ENCODE results near the gene RAD54L.

Gene RAD54L

GRCh38 chr1:46277658-46278373 is 30.3 kb downstream of the RAD54L start:
- no peaks in the 10 kb centered on the region for H3K27me3 ChIP-seq (ENCODE audit: low read depth, low read length)
- TF ChIP-seq, protein P1, sequence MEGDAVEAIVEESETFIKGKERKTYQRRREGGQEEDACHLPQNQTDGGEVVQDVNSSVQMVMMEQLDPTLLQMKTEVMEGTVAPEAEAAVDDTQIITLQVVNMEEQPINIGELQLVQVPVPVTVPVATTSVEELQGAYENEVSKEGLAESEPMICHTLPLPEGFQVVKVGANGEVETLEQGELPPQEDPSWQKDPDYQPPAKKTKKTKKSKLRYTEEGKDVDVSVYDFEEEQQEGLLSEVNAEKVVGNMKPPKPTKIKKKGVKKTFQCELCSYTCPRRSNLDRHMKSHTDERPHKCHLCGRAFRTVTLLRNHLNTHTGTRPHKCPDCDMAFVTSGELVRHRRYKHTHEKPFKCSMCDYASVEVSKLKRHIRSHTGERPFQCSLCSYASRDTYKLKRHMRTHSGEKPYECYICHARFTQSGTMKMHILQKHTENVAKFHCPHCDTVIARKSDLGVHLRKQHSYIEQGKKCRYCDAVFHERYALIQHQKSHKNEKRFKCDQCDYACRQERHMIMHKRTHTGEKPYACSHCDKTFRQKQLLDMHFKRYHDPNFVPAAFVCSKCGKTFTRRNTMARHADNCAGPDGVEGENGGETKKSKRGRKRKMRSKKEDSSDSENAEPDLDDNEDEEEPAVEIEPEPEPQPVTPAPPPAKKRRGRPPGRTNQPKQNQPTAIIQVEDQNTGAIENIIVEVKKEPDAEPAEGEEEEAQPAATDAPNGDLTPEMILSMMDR (IDR thresholded peaks at IDR 0.05; ENCODE audit: low read depth, low read length): no peak
- TF ChIP-seq EZH2phosphoT487 (IDR thresholded peaks at IDR 0.05; ENCODE audit: low read depth): no peak
- H3K36me3 ChIP-seq (replicated peaks; ENCODE audit: low read depth, low read length): peaks cover 61% of the 10 kb centered on the region

DNA sequence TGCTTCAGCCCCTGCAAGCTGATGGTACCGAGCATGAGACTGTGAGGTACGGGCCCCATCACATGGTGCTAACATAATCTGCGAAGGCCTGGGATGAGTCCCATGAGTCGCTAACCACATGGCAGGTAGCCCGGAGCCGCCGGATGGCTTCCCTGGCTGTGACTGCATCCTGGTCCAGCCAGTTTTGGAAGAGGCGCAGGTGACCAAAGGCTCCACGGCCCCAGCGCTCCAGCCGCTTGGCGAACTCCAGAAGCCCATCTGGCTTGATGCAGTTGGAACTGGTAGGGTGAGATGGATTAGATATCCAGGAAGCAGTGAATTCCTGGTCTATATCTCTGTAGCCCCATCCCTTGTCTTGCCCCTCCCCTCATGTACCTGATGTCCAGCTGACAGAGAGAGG is 31.2 kb downstream of the RAD54L start:
- Histone ChIP-seq H3K27me3 (ENCODE audit: low read depth, low read length) (no peaks in the 10 kb centered on the region), H3K4me1 (ENCODE audit: low read length) (no peaks in the 10 kb centered on the region), H3K4me3 (ENCODE audit: low read length) (no peak overlapping the region), H4K20me1 (ENCODE audit: insufficient read depth, low read length) (no peaks in the 10 kb centered on the region), H2AFZ (ENCODE audit: low read depth, low read length) (no peak overlapping the region), H3K27ac (ENCODE audit: low read length) (no peak overlapping the region), H3K36me3 (replicated peaks; ENCODE audit: low read depth, low read length) (peaks cover 63% of the 10 kb centered on the region), H3K9ac (ENCODE audit: low read length) (no peak overlapping the region), H3K79me2 (ENCODE audit: low read length) (no peaks in the 10 kb centered on the region), H3K9me3 (ENCODE audit: insufficient read depth, low read length) (no peaks in the 10 kb centered on the region), H3K4me2 (ENCODE audit: low read length) (no peak overlapping the region)
- no peak for TF ChIP-seq EZH2phosphoT487 (IDR thresholded peaks at IDR 0.05; ENCODE audit: low read depth)
- TF ChIP-seq, protein P1 (IDR thresholded peaks at IDR 0.05; ENCODE audit: low read depth, low read length): no peak

More at GRCh38 chr1:46277658-46278373, 30.3 kb downstream of the RAD54L start:
- H3K9me3 ChIP-seq (ENCODE audit: insufficient read depth, low read length): no peaks in the 10 kb centered on the region
- H3K4me1 ChIP-seq (ENCODE audit: low read length): no peaks in the 10 kb centered on the region
- H3K27ac ChIP-seq (ENCODE audit: low read length): no peak overlapping the region
- no peaks in the 10 kb centered on the region for H4K20me1 ChIP-seq (ENCODE audit: insufficient read depth, low read length)
- no peak overlapping the region for H3K4me3 ChIP-seq (ENCODE audit: low read length)
- no peak overlapping the region for H3K9ac ChIP-seq (ENCODE audit: low read length)
- no peak overlapping the region for H2AFZ ChIP-seq (ENCODE audit: low read depth, low read length)
- H3K79me2 ChIP-seq (ENCODE audit: low read length): no peaks in the 10 kb centered on the region
- no peak overlapping the region for H3K4me2 ChIP-seq (ENCODE audit: low read length)

DNA sequence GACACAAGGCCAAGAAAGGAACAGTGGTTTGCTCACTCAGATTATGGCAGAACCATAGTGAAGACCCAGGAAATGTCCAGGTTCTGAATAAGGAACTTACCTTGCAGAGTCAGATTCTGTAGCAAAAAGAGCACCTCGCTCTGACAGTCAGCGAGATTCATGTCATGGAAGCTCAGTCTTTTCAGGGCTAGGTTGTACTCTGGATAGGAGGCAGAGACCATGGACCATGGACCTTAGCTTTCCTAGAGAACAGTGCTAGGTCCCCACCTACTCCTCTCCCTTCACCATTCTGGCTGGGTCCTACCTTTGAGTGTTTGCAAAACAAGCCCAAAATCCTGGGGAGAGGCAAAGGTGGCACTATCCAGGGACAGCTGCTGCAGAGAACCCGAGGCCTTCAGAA is 32.5 kb downstream of the RAD54L start:
- Histone ChIP-seq H3K4me3 (ENCODE audit: low read length) (no peak overlapping the region), H3K4me1 (ENCODE audit: low read length) (no peaks in the 10 kb centered on the region), H3K4me2 (ENCODE audit: low read length) (no peak overlapping the region), H3K9me3 (ENCODE audit: insufficient read depth, low read length) (no peaks in the 10 kb centered on the region), H3K27me3 (ENCODE audit: low read depth, low read length) (no peaks in the 10 kb centered on the region), H3K36me3 (replicated peaks; ENCODE audit: low read depth, low read length) (peaks cover 68% of the 10 kb centered on the region), H3K9ac (ENCODE audit: low read length) (no peak overlapping the region), H2AFZ (ENCODE audit: low read depth, low read length) (no peak overlapping the region), H3K27ac (ENCODE audit: low read length) (no peak overlapping the region), H3K79me2 (ENCODE audit: low read length) (no peaks in the 10 kb centered on the region), H4K20me1 (ENCODE audit: insufficient read depth, low read length) (no peaks in the 10 kb centered on the region)
- no peak for TF ChIP-seq EZH2phosphoT487 (IDR thresholded peaks at IDR 0.05; ENCODE audit: low read depth)
- TF ChIP-seq, protein P1 (IDR thresholded peaks at IDR 0.05; ENCODE audit: low read depth, low read length): no peak

GRCh38 chr1:46281021-46281420 is 33.5 kb downstream of the RAD54L start:
- Histone ChIP-seq H2AFZ (ENCODE audit: low read depth, low read length) (no peak overlapping the region), H3K27me3 (ENCODE audit: low read depth, low read length) (no peaks in the 10 kb centered on the region), H3K4me3 (ENCODE audit: low read length) (no peak overlapping the region), H3K36me3 (replicated peaks; ENCODE audit: low read depth, low read length) (peaks cover 66% of the 10 kb centered on the region), H3K79me2 (ENCODE audit: low read length) (no peaks in the 10 kb centered on the region), H3K4me1 (ENCODE audit: low read length) (no peaks in the 10 kb centered on the region), H3K9ac (ENCODE audit: low read length) (no peak overlapping the region), H3K4me2 (ENCODE audit: low read length) (no peak overlapping the region), H3K9me3 (ENCODE audit: insufficient read depth, low read length) (no peaks in the 10 kb centered on the region), H3K27ac (ENCODE audit: low read length) (no peak overlapping the region), H4K20me1 (ENCODE audit: insufficient read depth, low read length) (no peaks in the 10 kb centered on the region)
- TF ChIP-seq, protein P1 (IDR thresholded peaks at IDR 0.05; ENCODE audit: low read depth, low read length): no peak
- no peak for TF ChIP-seq EZH2phosphoT487 (IDR thresholded peaks at IDR 0.05; ENCODE audit: low read depth)

Data from OCI-LY3 (cell line).